Keratinocyte (primary cell): ENCODE measurements around the gene CDC42EP3.

Source experiments
- EZH2 ChIP-seq: IDR thresholded peaks from one replicate; pipeline ENCODE4 v1.6.1; 2012; ENCODE audit warnings: inconsistent platforms, mild to moderate bottlenecking, low read length, moderate library complexity
- TF ChIP-seq, protein P1 (sequence below), 3 experiments: IDR thresholded peaks in 1 of 3; conservative IDR thresholded peaks in 1 of 3; optimal IDR thresholded peaks in 1 of 3; 2 replicates in 2 of 3; 3 replicates in 1 of 3; pipeline versions ENCODE3 to v1.5.1; 2011; ENCODE audit warnings: low read length in 3 of 3, mild to moderate bottlenecking in 3 of 3, moderate library complexity in 2 of 3, control low read depth in 1 of 3, inconsistent platforms in 1 of 3; ENCODE audit not compliant: insufficient read depth in 2 of 3; ENCODE audit errors: extremely low read depth in 1 of 3

DNA sequence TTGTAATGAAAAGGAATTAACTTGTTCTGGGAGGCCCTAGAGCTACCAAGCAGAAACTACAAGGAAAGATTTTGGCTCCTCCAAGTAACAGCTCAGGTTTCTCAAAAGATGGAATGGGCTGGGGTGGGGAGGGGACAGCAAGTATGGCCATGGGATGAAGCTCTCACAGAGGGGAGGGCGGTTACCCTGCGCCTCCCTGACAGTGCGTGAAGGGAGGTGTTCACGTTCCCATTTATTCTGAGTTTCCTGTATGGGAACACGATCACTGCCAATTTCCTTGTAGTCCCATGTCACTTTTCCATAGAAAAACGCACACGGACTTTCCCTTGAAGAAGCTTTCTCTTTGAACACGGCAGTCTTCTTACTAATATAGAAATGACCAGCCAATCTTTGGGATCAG is 17.0 kb downstream of the CDC42EP3 start:
- TF ChIP-seq, protein P1, sequence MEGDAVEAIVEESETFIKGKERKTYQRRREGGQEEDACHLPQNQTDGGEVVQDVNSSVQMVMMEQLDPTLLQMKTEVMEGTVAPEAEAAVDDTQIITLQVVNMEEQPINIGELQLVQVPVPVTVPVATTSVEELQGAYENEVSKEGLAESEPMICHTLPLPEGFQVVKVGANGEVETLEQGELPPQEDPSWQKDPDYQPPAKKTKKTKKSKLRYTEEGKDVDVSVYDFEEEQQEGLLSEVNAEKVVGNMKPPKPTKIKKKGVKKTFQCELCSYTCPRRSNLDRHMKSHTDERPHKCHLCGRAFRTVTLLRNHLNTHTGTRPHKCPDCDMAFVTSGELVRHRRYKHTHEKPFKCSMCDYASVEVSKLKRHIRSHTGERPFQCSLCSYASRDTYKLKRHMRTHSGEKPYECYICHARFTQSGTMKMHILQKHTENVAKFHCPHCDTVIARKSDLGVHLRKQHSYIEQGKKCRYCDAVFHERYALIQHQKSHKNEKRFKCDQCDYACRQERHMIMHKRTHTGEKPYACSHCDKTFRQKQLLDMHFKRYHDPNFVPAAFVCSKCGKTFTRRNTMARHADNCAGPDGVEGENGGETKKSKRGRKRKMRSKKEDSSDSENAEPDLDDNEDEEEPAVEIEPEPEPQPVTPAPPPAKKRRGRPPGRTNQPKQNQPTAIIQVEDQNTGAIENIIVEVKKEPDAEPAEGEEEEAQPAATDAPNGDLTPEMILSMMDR (optimal IDR thresholded peaks at IDR 0.05 in 1 of 3, IDR thresholded peaks at IDR 0.05 in 1 of 3, conservative IDR thresholded peaks at IDR 0.05 in 1 of 3; ENCODE audit: extremely low read depth in 1 of 3, insufficient read depth in 2 of 3, low read length in 3 of 3) = no peak
- no peak for TF ChIP-seq EZH2
